ENCODE measurements around the gene RAP1GAP2. TPM values are rescaled to one million over a fixed set of nuclear protein-coding genes. Genes with fewer than 3 reads are reported as not detected.

RAP1GAP2 gene
- total RNA-seq, 2 experiments from 2014 or later = 11.3 to 28.2 TPM

GRCh38 chr17:3009411-3009920 lies 213.2 kb downstream of the RAP1GAP2 start:
- BruUV-seq (replicated peaks) = no TSS peak
- no peak for DNase-seq (ENCODE audit: low spot score)
- Histone ChIP-seq H2AFZ (ENCODE audit: low read length) (no peak overlapping the region), H3K79me2 (ENCODE audit: insufficient read depth, low read depth, low read length) (no peaks in the 10 kb centered on the region; the same call in 1 of the 2 replicates), H3K9me2 (ENCODE audit: insufficient read depth, low read length) (no peaks in the 10 kb centered on the region), H3K4me1 (ENCODE audit: insufficient read depth, low read length, poor library complexity, severe bottlenecking) (peaks cover 17% of the 10 kb centered on the region), H3K4me3 (ENCODE audit: low read depth, low read length, poor library complexity, severe bottlenecking) (no peak overlapping the region), H3K27ac (ENCODE audit: low read depth, low read length, poor library complexity, severe bottlenecking) (no peak overlapping the region), H3K9me3 (ENCODE audit: low read length) (no peaks in the 10 kb centered on the region), H4K20me1 (ENCODE audit: insufficient read depth, low read length) (no peaks in the 10 kb centered on the region), H3K4me2 (ENCODE audit: low read length) (no peak overlapping the region), H3K36me3 (ENCODE audit: insufficient read depth, low read length) (peaks cover 68% of the 10 kb centered on the region)
- ChIA-PET POLR2A (interaction anchor here (1.2 to 1.4 kb wide), 2 partner anchors 20 to 78 kb away, joined by 3 to 5 read pairs; no protein-coding TSS in a partner anchor), CTCF (ENCODE audit: unreplicated experiment) (no interaction called here)
- TF ChIP-seq EZH2phosphoT487 (IDR thresholded peaks at IDR 0.05; ENCODE audit: borderline replicate concordance, low read depth, low read length) (no peak), CTCF (conservative IDR thresholded peaks at IDR 0.05; ENCODE audit: low read length) (no peak)
- intact Hi-C loops (cut with micrococcal nuclease; ENCODE audit: unreplicated experiment) = no loop called here

- Histone ChIP-seq H3K27ac (ENCODE audit: low read depth, low read length, poor library complexity, severe bottlenecking) (no peak overlapping the region), H3K4me1 (ENCODE audit: insufficient read depth, low read length, poor library complexity, severe bottlenecking) (peaks cover 4% of the 10 kb centered on the region), H4K20me1 (ENCODE audit: insufficient read depth, low read length) (no peaks in the 10 kb centered on the region), H3K79me2 (ENCODE audit: insufficient read depth, low read depth, low read length) (no peaks in the 10 kb centered on the region), H3K36me3 (ENCODE audit: insufficient read depth, low read length) (peaks cover 60% of the 10 kb centered on the region), H3K9me3 (ENCODE audit: low read length) (no peaks in the 10 kb centered on the region), H2AFZ (ENCODE audit: low read length) (no peak overlapping the region), H3K4me2 (ENCODE audit: low read length) (no peak overlapping the region), H3K4me3 (ENCODE audit: low read depth, low read length, poor library complexity, severe bottlenecking) (no peak overlapping the region), H3K9me2 (ENCODE audit: insufficient read depth, low read length) (no peaks in the 10 kb centered on the region)
- no TSS peak for BruUV-seq (replicated peaks)
- POLR2A ChIA-PET = interaction anchor here (0.6 to 0.7 kb wide), 2 partner anchors 9 to 728 kb away, joined by 3 to 4 read pairs; no protein-coding TSS in a partner anchor
- CTCF ChIA-PET (ENCODE audit: unreplicated experiment) = interaction anchor here (1.3 kb wide), 1 partner anchor 161 kb away, joined by 9 read pairs; no protein-coding TSS in a partner anchor
- TF ChIP-seq CTCF (conservative IDR thresholded peaks at IDR 0.05; ENCODE audit: low read length) = no peak
- no peak for TF ChIP-seq EZH2phosphoT487 (IDR thresholded peaks at IDR 0.05; ENCODE audit: borderline replicate concordance, low read depth, low read length)
- DNase-seq (ENCODE audit: low spot score) = no peak
- intact Hi-C loops (cut with micrococcal nuclease; ENCODE audit: unreplicated experiment) = no loop called here
Measured at GRCh38 chr17:3011891-3012290, 215.7 kb downstream of the RAP1GAP2 start.

- ChIA-PET CTCF (ENCODE audit: unreplicated experiment) (interaction anchor here (0.6 to 1.4 kb wide), 7 partner anchors 9 to 222 kb away, joined by 3 to 9 read pairs (median 5); no protein-coding TSS in a partner anchor), POLR2A (interaction anchor here (0.7 to 1.2 kb wide), 5 partner anchors 10 to 176 kb away, joined by 3 read pairs; no protein-coding TSS in a partner anchor)
- BruUV-seq (replicated peaks) = no TSS peak
- Histone ChIP-seq H2AFZ (ENCODE audit: low read length) (no peak overlapping the region), H3K9me2 (ENCODE audit: insufficient read depth, low read length) (no peaks in the 10 kb centered on the region), H3K79me2 (ENCODE audit: insufficient read depth, low read depth, low read length) (no peaks in the 10 kb centered on the region), H3K4me3 (ENCODE audit: low read depth, low read length, poor library complexity, severe bottlenecking) (no peak overlapping the region), H3K4me2 (ENCODE audit: low read length) (no peak overlapping the region), H4K20me1 (ENCODE audit: insufficient read depth, low read length) (no peaks in the 10 kb centered on the region), H3K36me3 (ENCODE audit: insufficient read depth, low read length) (peaks cover 52% of the 10 kb centered on the region), H3K4me1 (ENCODE audit: insufficient read depth, low read length, poor library complexity, severe bottlenecking) (peaks cover 4% of the 10 kb centered on the region), H3K27ac (ENCODE audit: low read depth, low read length, poor library complexity, severe bottlenecking) (no peak overlapping the region), H3K9me3 (ENCODE audit: low read length) (no peaks in the 10 kb centered on the region)
- intact Hi-C loops (cut with micrococcal nuclease; ENCODE audit: unreplicated experiment) = loop anchor here (1.0 kb wide), 3 partner anchors 83 to 185 kb away; no protein-coding TSS in a partner anchor
- TF ChIP-seq EZH2phosphoT487 (IDR thresholded peaks at IDR 0.05; ENCODE audit: borderline replicate concordance, low read depth, low read length) = no peak
- TF ChIP-seq CTCF (conservative IDR thresholded peaks at IDR 0.05; ENCODE audit: low read length) = peak; percentile 89
- DNase-seq (ENCODE audit: low spot score) = peak; percentile 82
Measured at GRCh38 chr17:3012926-3013581, 216.8 kb downstream of the RAP1GAP2 start.
